ENCODE data around the gene FAM3D.

DNA sequence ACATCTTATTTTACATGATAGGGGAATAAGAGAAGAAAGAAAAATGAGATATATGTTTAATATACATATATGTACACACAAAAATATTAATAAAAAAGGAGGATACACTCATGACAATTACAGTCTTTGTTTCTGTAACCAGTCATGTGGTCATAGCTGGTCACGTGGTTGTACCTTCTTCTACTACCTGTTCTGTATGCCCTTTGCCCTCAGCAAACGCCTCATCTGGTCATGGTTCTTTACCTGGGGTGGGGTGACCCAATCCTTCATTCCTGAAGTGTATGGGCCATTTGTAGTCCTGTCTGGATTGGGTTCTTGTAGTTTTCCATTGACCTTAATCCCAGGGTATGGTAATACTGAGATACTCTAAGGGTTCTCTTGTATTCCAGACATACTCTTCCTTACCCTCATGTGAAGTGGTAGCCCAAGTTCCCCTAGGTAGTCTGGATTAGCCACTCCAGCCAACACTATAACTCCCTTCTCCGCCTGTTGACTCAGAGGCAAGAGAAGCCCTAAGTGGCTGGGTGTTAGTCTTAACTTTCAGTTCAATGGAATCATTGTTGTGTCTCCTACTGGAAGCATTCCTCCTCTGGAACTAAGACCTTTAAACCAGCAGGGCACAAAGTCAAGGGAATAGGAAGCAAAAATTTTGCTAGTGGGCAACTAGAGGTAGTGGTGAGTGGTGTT lies 47.3 kb upstream of the FAM3D start:
- TF ChIP-seq, protein P1, sequence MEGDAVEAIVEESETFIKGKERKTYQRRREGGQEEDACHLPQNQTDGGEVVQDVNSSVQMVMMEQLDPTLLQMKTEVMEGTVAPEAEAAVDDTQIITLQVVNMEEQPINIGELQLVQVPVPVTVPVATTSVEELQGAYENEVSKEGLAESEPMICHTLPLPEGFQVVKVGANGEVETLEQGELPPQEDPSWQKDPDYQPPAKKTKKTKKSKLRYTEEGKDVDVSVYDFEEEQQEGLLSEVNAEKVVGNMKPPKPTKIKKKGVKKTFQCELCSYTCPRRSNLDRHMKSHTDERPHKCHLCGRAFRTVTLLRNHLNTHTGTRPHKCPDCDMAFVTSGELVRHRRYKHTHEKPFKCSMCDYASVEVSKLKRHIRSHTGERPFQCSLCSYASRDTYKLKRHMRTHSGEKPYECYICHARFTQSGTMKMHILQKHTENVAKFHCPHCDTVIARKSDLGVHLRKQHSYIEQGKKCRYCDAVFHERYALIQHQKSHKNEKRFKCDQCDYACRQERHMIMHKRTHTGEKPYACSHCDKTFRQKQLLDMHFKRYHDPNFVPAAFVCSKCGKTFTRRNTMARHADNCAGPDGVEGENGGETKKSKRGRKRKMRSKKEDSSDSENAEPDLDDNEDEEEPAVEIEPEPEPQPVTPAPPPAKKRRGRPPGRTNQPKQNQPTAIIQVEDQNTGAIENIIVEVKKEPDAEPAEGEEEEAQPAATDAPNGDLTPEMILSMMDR (conservative IDR thresholded peaks at IDR 0.05) = no peak
- no peak for TF ChIP-seq ZFX (IDR thresholded peaks at IDR 0.05)
